Right hindlimb (tissue), 1 donor: ENCODE results near the gene F11R.
A peak's percentile ranks its signal among the peaks of the same experiment; 100 is the strongest.
"Not testable (repeated sequence)": the region's sequence is repeated elsewhere in the genome, so short reads cannot be mapped to it uniquely, and the experiment has no call there.

Source experiments
- DNase-seq: peaks from one replicate; pipeline ENCODE4 v3.0.0-alpha.2; 2018

F11R gene

GRCh38 chr1:160956966-160957365 lies 64.0 kb downstream of the F11R start:
- DNase-seq = no peak

DNA sequence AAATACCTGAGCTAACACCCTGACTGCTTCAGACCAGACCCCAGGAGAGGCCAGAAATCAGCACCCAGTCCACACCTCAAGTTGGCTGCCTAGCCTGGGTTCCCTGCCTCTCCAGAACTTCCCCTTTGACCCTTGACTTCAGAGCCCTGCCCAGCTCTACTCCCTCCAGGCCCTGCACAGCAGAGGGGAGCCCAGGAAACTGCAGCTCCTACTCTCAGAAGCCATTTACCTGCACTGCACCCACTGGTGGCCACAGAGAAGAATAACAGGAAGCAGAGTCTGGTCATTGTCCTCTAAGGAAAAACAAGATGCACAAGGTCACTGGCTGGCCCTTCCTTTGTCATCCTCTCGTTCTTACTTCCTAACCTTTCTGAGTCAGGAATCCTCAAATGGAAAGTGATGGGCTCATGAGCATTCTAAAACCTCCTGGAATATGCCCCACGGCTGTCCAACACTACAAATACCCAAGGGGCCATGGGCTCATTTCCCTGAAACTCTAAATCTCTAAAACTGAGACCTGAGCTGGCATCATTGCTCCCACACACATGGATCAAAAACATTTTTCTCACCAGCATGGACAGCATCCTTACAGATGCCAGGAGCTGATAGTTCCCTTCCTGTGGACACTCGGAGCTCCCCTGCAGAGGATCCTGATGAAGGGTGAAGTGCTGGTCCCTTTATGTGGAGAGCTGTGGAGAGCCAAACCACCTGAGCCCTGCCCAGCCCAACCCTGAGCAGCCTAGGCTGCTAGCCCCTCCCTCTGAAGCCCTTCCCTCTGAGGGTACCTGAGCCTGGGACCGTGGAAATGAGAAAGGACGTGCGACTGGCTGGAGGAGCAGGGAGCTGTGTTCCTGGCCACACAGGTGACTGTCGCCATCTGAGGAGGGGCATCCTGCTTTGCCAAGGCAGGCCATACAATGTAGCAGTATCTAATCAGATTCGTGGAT lies 66.5 kb downstream of the F11R start, which contains the start of gene ITLN2:
Gene ITLN2, minus strand, starts transcription at position 652 of the 947 bp plus-strand sequence. Its CDS starts 68 bp downstream, at position 584.
- DNase-seq = no peak

- no peak for DNase-seq
Observed at GRCh38 chr1:160953030-160953429, 67.9 kb downstream of the F11R start.

DNA sequence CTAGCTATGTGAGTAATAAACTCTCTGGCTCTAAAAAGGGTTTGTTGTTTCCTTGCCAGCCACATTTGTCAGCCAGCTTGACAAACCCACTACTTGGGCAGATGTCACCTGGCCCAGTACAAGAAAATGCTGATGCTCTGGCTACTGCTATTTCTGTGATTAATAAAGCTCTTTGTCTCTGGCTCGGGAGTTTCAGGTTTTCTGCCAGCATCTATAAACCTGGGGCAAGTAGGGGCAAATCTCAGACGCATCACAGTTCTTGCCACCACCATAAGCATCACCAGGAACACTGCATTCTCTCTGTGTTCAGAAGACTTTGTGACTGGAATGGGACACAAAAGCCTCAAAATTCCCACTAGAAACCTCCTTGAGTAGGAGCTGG lies 68.8 kb downstream of the F11R start:
- no peak for DNase-seq

DNA sequence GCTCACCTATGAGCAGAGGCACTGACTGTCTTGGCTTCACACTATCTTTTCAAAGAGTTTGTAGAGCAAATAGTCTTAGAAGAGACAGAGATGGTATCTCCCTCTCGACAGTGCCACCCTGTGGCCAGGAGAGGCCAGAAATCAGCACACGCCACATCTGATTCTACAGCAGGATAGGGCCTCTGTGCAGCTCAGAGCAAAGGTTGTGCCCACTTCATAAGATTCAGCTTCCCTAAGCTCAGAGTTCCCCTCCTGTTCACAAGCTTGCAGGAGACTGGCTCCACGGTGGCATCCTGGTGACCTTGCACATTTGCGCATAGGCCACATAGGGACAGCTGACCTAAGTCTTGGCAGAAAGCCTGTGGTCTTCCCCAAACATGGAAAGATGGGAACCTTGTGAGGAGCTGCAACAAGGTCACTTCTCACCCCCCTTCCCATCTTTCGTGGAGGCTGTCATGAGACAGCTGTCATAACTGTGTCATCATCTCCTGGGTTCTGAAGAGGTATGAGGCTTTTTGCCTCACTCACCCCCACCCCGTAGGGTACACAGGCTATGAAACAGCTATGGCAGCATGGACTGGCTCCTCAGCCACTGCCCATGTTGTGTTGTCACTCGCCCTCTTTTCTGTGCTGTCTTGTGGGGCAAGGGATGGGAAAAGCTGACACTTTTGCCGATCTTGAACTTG lies 69.4 kb downstream of the F11R start:
- DNase-seq = peak; percentile 47

DNA sequence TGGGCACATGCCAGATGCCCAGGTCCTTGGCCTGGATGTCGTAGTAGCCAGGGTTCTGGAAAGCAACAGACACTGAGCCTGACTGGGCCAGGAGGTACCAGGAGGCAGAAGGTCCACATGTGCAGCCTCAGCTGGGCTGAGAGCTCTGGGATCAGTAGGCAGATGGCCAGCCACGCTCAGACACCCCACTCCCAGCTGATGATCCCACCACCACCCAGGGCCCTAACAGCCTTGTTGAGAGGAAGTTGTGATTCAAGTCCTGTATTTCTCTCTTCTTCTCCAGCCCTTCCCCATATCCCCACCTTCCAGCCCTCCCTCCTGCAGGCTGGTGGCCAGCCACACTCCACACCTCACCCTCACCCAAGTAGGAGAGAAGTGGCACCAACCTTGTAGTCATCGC lies 70.3 kb downstream of the F11R start:
- no peak for DNase-seq

GRCh38 chr1:160949881-160950280 lies 71.1 kb downstream of the F11R start:
- no peak for DNase-seq

DNA sequence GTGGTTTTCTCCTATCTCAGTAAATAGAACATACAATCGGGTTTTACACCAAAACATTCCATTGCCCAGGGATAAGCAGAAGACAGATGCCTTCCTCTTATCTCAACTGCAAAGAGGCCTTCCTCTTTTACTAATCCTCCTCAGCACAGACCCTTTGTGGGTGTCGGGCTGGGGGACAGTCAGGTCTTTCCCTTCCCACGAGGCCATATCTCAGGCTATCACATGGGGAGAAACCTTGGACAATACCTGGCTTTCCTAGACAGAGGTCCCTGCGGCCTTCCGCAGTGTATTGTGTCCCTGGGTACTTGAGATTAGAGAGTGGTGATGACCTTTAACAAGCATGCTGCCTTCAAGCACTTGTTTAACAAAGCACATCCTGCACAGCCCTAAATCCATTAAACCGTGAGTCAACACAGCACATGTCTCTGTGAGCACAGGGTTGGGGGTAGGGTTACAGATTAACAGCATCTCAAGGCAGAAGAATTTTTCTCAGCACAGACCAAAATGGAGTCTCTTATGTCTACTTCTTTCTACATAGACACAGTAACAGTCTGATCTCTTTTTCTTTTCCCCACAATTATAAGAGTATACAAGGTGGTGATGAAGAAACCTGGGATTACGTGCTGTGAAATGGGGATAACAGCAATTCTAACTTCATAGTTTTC lies 71.6 kb downstream of the F11R start:
- not testable (repeated sequence) for DNase-seq

DNA sequence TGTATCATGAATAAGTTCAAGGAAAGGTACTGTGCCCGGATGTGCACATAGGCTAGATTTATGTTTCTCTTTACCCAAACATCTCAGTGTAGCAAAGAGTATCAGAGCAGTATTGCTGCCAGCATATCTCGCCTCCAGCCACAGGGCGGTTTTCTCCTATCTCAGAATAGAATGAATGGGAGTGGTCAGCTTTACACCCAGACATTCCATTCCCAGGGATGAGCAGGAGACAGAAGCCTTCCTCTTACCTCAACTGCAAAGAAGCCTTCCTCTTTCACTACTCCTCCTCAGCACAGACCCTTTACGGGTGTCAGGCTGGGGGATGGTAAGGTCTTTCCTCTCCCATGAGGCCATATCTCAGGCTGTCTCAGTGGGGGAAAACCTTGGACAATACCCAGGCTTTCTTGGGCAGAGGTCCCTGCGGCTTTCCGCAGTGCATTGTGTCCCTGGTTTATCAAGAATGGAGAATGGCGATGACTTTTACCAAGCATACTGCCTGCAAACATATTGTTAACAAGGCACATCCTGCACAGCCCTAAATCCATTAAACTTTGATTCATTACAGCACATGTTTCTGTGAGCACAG lies 73.7 kb downstream of the F11R start:
- not testable (repeated sequence) for DNase-seq

DNA sequence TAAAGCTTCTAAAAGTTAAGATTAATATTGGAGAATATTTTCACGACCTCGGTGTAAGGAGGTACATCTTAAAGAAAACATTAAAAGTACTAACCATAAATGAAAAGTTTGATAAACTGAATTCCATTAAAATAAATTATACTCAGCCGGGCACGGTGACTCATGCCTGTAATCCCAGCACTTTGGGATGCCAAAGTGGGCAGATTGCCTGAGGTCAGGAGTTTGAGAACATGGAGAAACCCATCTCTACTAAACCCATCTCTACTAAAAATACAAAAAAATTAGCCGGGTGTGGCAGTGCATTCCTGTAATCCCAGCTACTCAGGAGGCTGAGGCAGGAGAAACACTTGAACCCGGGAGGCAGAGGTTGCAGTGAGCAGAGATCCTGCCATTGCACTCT lies 75.1 kb downstream of the F11R start:
- not testable (repeated sequence) for DNase-seq
